ENCODE results near the gene NAA25.
"Not testable (repeated sequence)": the region's sequence is repeated elsewhere in the genome, so short reads cannot be mapped to it uniquely, and the experiment has no call there.

The NAA25 gene

GRCh38 chr12:112061137-112061536, 47.4 kb downstream of the NAA25 start:
- no peak for DNase-seq (ENCODE audit: low read depth)

DNA sequence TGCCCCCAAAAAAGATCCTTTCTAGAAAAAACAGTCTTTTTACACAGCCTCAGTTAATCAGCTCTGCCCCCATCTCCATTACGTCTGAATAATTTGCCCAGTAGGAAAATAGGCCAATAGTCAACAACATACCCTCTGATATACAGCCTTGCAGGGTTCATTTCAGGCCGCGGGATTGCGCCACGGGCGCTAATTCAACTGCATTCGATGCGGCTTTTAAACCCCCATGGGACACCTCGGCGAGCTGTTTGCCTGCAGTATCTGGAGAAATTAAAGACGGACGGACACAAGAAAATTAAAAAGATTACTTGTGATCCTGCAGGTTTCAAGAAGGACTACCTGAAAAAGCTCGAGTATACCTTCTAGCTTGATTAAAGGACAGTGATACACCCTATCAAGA, 59.2 kb downstream of the NAA25 start:
- DNase-seq (ENCODE audit: low read depth), result no peak

DNA sequence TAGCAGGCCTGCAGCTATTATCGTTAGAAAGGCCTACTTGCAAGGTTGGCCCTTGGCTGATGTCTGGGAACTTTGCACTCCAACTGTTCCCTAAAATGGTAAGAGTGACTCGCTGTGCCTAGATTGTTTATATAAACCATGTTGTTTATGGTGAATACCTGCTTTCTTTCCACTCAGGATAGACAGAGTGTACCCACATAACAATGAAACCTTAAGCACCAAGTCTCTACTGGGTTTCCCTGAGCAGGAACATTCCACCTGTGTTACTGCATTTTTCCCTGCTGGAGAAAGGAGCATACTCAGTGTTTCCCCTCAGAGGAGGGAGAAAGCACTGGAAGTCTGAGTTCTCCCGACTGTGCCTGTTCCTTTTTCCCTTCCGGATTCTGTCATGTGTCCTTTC, 62.6 kb downstream of the NAA25 start:
- no peak for DNase-seq (ENCODE audit: low read depth)

DNA sequence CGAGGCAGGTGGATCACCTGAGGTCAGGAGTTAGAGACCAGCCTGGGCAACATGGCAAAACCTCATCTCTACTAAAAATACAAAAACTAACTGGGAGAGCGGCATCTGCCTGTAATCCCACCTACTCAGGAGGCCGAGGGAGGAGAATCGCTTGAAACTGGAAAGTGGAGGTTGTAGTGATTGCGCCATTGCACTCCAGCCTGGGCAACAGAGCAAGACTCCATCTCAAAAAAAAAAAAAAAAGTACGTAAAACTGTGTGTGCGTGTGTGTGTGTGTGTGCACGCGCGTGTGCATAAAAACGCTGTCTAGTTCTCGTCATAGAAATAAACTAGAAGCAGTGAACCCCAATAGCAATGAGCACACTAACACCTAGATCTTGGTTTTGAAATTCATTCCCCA, 72.0 kb downstream of the NAA25 start:
- not testable (repeated sequence) for DNase-seq (ENCODE audit: low read depth)

DNA sequence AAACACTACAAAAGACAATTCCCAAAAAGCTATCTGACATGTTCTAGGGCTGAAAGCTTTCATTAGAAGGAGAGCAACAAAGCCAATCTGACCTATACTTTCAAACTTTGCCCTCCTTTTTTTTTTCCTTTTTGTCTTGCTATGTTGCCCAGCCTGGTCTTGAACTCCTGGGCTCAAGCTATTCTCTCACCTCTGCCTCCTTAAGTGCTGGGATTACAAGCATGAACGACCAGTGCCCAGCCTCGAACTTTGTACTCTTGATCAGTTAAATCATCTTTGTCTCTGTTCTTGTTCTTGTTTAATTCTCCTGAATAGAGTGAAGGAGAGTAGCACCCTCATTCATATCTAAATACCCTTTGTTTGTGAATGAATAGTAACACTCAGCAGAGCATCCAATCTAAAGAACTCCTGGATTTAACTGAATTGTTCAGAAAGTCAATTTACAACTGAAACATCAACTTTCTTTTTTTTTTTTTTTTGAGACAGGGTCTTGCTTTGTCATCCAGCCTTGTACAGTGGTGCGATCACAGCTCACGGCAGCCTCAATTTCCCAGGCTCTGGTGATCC, 73.3 kb downstream of the NAA25 start:
- DNase-seq (ENCODE audit: low read depth), result no peak

DNA sequence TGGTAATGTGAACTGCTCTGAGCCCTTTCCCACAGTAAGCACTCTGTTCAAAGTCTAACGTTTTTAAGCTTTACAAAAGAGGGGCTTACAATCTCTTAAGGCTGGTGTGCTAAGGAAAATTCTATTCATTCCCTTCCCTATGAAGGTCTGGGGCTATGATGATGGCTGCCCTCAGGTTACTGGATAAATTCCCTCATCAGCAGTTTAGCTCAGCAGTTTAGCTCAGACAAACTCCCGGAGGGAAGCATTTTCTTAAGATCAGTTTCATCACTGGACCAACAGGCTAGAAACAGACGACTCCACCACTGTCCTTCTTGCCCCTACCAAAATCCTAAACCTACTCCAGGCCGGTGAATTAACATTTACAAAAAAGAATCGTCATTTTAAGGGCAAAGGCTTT, 76.3 kb downstream of the NAA25 start:
- DNase-seq (ENCODE audit: low read depth), result no peak

DNA sequence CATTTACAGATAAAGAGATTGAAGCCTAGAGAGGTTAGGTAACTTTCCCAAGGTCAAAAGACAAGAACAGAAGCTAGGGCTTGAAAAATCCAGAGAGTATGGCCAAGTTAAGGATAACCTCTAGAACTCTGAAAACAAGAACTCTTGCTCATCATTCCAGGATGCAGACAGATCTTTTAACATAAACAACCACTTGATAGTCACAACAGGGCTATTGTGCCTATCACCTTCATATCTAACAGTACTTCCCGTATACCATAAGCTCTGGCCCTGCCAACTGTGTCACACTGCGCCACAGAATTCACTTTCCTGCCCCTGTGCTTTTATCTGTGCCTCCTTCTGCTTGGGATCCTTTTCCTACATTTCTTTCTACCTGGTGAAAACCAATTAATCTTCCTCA, 77.1 kb downstream of the NAA25 start:
- no peak for DNase-seq (ENCODE audit: low read depth)

- DNase-seq (ENCODE audit: low read depth), result no peak
Measured at GRCh38 chr12:112029301-112029700, 79.3 kb downstream of the NAA25 start.

DNA sequence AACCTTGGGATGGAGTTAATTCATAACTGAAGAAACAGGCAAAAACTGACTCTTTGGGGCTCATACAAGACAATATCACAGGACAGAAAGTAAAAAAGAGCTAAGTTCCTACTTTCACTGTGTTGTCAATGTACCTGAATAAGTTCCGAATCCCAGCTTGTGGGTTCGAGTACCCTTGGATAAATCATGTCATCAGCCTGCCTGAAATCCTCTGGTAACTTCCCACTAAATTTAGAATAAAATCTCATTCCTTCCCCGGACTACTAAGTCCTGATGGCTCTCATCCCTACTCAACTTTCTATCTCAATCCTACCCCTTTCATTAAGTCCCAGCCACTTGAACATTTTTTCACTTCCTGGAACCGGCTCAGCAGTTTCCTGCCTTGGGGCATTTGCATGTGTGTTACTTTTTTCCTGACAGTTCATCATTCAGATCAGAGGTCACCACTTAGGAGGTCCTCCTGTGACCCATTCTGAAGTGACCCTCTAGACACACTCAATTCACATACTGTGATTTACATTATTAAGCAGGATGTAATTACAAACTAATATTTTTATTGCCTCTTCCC, 82.7 kb downstream of the NAA25 start:
- no peak for DNase-seq (ENCODE audit: low read depth)

DNA sequence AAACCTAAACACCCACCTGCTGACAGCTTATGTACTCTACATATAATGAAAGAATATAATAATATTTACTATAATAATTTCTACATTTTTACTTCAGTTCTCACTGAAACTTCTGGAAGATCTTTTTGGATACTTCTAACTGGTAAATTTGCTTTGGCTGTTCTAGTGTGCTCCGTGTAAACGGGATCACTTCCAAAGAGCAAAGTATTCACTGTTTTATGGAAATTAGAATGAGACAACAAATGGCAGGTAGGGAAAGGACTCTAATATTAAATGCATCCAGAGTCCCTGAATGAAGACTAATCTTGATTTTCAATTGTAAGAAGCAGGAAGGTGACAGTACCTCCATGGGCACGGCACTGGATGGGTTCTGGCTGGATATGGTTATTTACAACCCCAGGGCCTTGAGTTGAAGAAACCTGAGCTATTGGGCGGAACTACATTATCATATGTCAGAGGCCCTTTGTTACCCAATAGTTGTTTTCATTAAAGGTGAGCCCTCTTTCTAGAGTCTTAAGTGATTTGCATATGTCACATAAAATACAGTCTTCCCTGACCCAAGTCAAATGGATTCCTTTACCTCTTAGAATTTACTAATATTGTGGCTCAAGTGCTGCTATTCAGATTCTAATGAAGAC, 84.7 kb downstream of the NAA25 start:
- no peak for DNase-seq (ENCODE audit: low read depth)

DNA sequence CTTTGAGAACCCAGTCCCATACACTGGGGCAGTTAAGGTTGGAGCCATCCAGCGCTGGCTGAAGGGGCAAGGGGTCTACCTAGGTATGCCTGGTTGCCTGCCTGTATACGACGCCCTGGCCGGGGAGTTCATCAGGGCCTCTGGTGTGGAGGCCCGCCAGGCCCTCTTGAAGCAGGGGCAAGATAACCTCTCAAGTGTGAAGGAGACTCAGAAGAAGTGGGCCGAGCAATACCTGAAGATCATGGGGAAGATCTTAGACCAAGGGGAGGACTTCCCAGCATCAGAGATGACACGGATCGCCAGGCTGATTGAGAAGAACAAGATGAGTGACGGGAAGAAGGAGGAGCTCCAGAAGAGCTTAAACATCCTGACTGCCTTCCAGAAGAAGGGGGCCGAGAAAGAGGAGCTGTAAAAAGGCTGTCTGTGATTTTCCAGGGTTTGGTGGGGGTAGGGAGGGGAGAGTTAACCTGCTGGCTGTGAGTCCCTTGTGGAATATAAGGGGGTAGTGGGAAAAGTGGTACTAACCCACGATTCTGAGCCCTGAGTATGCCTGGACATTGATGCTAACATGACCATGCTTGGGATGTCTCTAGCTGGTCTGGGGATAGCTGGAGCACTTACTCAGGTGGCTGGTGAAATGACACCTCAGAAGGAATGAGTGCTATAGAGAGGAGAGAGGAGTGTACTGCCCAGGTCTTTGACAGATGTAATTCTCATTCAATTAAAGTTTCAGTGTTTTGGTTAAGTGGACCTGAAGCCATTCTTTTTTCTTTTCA, 86.2 kb downstream of the NAA25 start:
- DNase-seq (ENCODE audit: low read depth), result no peak

GRCh38 chr12:112020947-112021457, 87.6 kb downstream of the NAA25 start:
- DNase-seq (ENCODE audit: low read depth), result no peak

DNA sequence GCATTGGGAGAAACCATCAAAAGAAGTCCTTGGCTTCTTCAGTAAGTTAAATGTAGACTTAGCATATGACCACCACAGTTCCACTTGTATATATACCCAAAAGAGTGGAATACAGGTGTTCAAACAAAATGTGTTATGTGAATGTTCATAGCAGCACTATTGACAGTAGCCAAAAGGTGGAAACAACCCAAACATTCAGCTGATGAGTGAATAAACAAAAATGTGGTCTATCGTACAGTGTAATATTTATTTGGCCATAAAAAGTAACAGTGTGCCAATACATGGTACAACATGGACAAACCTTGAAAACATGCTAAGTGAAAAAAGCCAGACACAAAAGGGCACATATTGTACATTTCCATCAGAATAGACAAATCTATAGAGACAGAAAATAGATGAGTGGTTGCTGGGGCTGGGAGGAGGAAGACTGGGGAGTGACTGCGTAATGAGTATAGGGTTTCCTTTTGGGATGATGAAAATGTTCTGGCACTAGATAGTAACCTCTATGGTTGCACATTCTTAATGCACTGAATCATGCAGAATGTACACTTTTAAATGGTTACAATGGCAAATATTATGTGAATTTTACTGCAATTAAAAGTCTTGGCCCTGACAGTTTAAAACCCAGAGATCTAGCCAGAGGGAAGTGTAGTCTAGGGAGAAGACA, 89.9 kb downstream of the NAA25 start:
- DNase-seq (ENCODE audit: low read depth), result no peak

- DNase-seq (ENCODE audit: low read depth), result no peak
Measured at GRCh38 chr12:112017041-112017440, 91.5 kb downstream of the NAA25 start.

DNA sequence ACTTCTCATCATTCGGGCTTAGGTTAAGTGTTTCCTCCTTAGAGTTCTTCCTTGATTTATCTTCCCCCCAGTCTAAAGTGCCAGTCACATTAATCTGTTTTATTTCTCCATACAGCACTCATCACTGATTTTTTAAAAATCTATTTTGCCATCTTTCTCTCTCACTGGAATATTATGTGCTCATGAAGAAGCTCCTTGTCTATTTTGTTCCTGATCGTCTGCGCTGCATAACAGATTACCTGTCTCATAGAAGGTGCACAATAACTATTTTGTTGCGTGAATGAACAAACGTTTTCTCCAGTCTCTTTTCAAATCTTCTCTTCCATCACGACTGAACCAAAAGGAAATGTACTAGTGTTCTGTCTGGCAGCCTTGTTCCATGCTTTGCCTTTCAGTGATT, 92.6 kb downstream of the NAA25 start:
- DNase-seq (ENCODE audit: low read depth), result no peak

DNA sequence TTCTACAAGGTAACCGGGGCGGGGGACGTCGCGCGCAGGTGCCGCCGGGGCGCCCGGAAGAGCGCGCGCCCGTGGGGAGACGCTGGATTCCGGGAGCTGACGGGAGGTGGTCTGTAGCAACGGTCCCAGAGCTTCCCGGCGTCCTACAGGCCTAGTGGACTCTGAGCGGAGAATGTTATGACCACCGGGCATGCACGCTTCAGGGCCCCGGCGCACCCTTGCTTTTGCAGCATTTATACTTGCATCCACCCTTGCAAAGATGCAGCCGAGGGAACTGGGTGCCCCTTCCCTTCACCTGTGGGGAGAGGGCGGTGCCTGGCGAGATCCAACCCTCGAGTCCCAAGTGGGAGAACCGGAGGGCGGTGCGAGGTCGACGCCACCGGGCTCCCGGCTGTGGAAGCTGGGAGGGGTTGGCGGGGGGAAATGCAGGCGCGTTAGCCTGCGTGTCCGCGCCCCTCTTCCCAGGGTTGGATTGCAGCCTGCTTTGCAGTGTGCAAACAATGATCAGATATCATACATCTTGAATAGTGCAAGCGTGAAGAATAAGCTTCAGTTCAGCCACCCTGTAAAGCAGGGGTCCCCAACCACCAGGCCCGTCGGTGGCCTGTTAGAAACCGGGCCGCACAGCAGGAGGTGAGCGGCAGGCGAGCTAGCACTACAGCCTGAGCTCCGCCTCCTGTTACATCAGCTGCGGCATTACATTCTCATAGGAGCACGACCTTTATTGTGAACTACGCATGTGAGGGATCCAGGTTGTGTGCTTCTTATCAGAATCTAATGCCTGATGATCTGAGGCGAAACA, 94.8 kb downstream of the NAA25 start:
- peak; percentile 63 for DNase-seq (ENCODE audit: low read depth)

- peak; percentile 100 for DNase-seq (ENCODE audit: low read depth)
Measured at GRCh38 chr12:112012775-112013600, 95.6 kb downstream of the NAA25 start, which contains the start of the genes ERP29 and TMEM116. Gene ERP29 (plus strand): TSS chr12:112013426. CDS start chr12:112013466, 40 bp downstream. Gene TMEM116 (minus strand): TSS chr12:112013165. CDS start chr12:112005270, 7,895 bp downstream.

DNA sequence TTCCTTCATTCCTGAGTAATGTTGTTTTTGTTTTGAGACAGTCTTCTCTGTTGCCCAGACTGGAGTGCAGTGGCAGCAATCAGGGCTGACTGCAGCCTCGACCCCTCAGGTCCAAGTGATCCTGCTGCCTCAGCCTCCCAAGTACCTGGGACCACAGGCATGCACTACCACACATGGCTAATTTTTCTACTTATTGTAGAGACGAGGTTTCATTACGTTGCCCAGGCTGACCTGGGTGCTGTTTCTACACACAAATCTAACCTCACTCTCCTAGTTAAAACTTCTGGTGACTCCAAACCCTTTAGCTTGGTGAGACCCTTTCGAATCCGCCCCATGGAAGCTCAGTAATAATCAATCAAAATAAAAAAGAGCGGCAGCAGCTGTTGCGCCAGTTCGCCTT, 96.9 kb downstream of the NAA25 start:
- DNase-seq (ENCODE audit: low read depth), result no peak

DNA sequence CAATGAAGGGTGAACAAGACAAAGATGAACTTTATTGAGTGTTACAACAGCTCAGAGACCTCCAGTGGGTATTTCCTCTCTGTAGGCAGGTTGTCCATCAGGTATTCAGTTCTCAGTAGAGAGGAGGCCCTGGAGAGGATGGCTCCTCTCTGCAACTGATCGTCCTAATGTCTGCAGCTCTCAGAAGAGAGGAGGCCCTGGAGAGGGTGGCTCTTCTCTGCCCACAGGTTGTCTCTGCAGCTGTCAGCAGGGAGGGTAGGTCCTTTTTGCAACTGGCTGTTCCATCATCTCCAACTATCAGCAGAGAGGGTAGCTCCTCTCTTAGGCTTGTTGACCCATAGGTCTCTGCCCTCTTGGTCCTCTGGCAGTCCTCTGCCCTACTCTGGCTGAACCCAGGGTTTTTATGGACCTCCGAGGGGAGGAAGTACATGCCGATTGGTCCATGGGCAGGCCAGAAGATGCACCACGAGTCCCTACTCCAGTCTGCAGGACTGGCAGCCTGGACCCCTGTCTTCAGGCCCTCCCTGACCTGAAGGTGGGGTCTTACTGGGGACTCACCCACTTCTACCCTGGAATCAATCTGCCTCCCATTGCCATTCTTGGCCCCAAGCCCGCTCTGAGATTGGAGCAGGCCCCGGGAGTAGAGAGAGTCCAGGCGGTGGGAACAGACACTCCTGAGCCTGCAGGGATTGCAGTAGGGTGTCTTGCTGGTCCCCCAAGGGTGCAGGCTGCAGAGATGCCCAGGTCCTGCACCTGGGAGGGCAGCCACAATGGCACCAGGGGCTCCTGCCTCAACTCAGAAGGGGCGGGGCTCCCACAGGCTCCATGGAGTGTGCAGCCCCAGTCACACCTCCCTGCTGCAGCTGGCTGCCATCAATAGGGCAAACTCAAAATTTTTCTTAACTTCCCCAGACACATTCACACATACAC, 97.9 kb downstream of the NAA25 start:
- no peak for DNase-seq (ENCODE audit: low read depth)

Measured in activated T-cell treated with anti-CD3 and anti-CD28 coated beads for 48 hours (primary cell).